ENCODE data around the gene UBE2G1. TPM values are rescaled to one million over a fixed set of nuclear protein-coding genes. Genes with fewer than 3 reads are reported as not detected.

The UBE2G1 gene
- total and polyA plus RNA-seq, 2 of the 8 experiments (the other 6 are each of a cell fraction or from before 2014, with no cell fraction given) = 73.9 to 170 TPM

GRCh38 chr17:4326608-4327007, 39.9 kb downstream of the UBE2G1 start:
- DNase-seq (ENCODE audit: low read depth in 1 of 2, low spot score in 2 of 2) = no peak
- peaks cover 0 to 8% (median 1%) of the 10 kb centered on the region in 4 experiments; a peak in 3 of 7 replicates for H3K4me1 ChIP-seq (replicated peaks in 1 of 4; ENCODE audit: control insufficient read depth in 3 of 4, insufficient read depth in 4 of 4, low read length in 3 of 4)
- H3K27me3 ChIP-seq (replicated peaks in 1 of 4; ENCODE audit: control insufficient read depth in 3 of 4, extremely low read depth in 1 of 4, insufficient read depth in 3 of 4, low read length in 3 of 4) = no peaks in the 10 kb centered on the region
- H3K23me2 ChIP-seq (ENCODE audit: low read depth, low read length) = no peaks in the 10 kb centered on the region
- no peak overlapping the region for H4K5ac ChIP-seq (ENCODE audit: insufficient read length, low read depth, low read length)
- no peak overlapping the region for H2BK120ac ChIP-seq (replicated peaks; ENCODE audit: low read depth, low read length)
- 83% methylated on average over 2 of the region's 2 CpGs; no CpG with 5 or more reads in 1 of the 2 experiments for WGBS, 2 experiments (ENCODE audit: extremely low coverage in 1 of 2, insufficient coverage in 1 of 2, insufficient read length in 1 of 2, insufficient replicate concordance in 2 of 2, low coverage in 1 of 2, low lambda C conversion rate in 2 of 2, missing lambda C conversion rate in 1 of 2)
- no peak overlapping the region for H3K9ac ChIP-seq (replicated peaks in 1 of 4; ENCODE audit: extremely low read depth in 1 of 4, low read depth in 3 of 4, low read length in 3 of 4)
- CTCF ChIA-PET (ENCODE audit: partially characterized antibody) = interaction anchor here (0.6 to 0.9 kb wide), 2 partner anchors 37 kb away, joined by 3 to 4 read pairs; no protein-coding TSS in a partner anchor
- TF ChIP-seq SIX5 (IDR thresholded peaks at IDR 0.05; ENCODE audit: low read depth, low read length) = no peak
- TF ChIP-seq GABPA (IDR thresholded peaks at IDR 0.05; ENCODE audit: borderline replicate concordance, insufficient read depth, low read length) = no peak
- H2BK15ac ChIP-seq (ENCODE audit: low read length) = no peak overlapping the region
- no peak overlapping the region for H2BK12ac ChIP-seq (ENCODE audit: low read depth, low read length)
- peaks cover 0 to 11% (median 2%) of the 10 kb centered on the region in 4 experiments; a peak in 5 of 8 replicates for H3K36me3 ChIP-seq (ENCODE audit: control insufficient read depth in 2 of 4, insufficient read depth in 4 of 4, low read length in 3 of 4)
- no peak overlapping the region for H3K27ac ChIP-seq (ENCODE audit: low read depth, low read length)
- no peak overlapping the region for H3K4ac ChIP-seq (replicated peaks; ENCODE audit: insufficient read length, low read depth, low read length)
- no peak overlapping the region for H2AFZ ChIP-seq (ENCODE audit: low read length)
- H3K79me2 ChIP-seq (ENCODE audit: control insufficient read depth in 1 of 2, insufficient read depth in 2 of 2, low read length in 2 of 2) = peaks cover 37 to 100% of the 10 kb centered on the region in 2 experiments
- no peak for FAIRE-seq
- no peak overlapping the region for H3K14ac ChIP-seq (ENCODE audit: insufficient read length)
- H3K9me3 ChIP-seq (ENCODE audit: insufficient read depth in 2 of 2, low read depth in 1 of 2, low read length in 1 of 2) = no peaks in the 10 kb centered on the region
- H3K56ac ChIP-seq (replicated peaks; ENCODE audit: insufficient read length, low read depth, low read length) = no peak overlapping the region
- H4K8ac ChIP-seq (ENCODE audit: extremely low read depth, insufficient read depth, low read length) = no peak overlapping the region
- no peak overlapping the region for H3K4me3 ChIP-seq (ENCODE audit: extremely low read depth in 1 of 4, insufficient read depth in 2 of 4, low read depth in 3 of 4, low read length in 4 of 4)
- no peak overlapping the region for H3K18ac ChIP-seq (ENCODE audit: extremely low read depth, low read length)
- POLR2A ChIA-PET (ENCODE audit: partially characterized antibody) = no interaction called here
- H3K79me1 ChIP-seq (ENCODE audit: low read depth, low read length) = peaks cover 2% of the 10 kb centered on the region
- no peak overlapping the region for H3K4me2 ChIP-seq (ENCODE audit: insufficient read depth in 1 of 2, low read depth in 2 of 2, low read length in 2 of 2)
- peaks cover 13 to 36% of the 10 kb centered on the region in 2 experiments for H4K20me1 ChIP-seq (replicated peaks in 1 of 2; ENCODE audit: control insufficient read depth in 1 of 2, insufficient read depth in 2 of 2, low read length in 2 of 2)
- no peak overlapping the region for H2AK5ac ChIP-seq (ENCODE audit: low read depth, low read length)
- H3K23ac ChIP-seq (ENCODE audit: insufficient read length) = no peak overlapping the region
- no peak overlapping the region for H4K91ac ChIP-seq (replicated peaks; ENCODE audit: insufficient read length, low read length)
- H2BK20ac ChIP-seq (ENCODE audit: low read length) = no peak overlapping the region
- no peak overlapping the region for H2BK5ac ChIP-seq (ENCODE audit: low read depth, low read length)

All from H1 (cell line).